Activated CD4-positive, alpha-beta T cell treated with anti-CD3 and anti-CD28 coated beads, Interleukin-2, Interleukin-6, amounts not matched to agents 100 ng/mL and 50 ng/mL, durations not matched to agents 16 hours and 8 hours (primary cell): Measurements from ENCODE around the gene CDH4.

Experiments used
- DNase-seq: peaks from one replicate; pipeline ENCODE4 v3.0.0-alpha.2; 2020

Gene CDH4

GRCh38 chr20:61360940-61361339 lies 108.9 kb downstream of the CDH4 start:
- no peak for DNase-seq

- DNase-seq = no peak
These were observed 109.4 kb downstream of the CDH4 start for GRCh38 chr20:61361501-61361900.

- no peak for DNase-seq
These were observed 112.1 kb downstream of the CDH4 start for GRCh38 chr20:61364147-61364546.

GRCh38 chr20:61366914-61367313 lies 114.9 kb downstream of the CDH4 start:
- DNase-seq = no peak

- no peak for DNase-seq
These were observed 117.9 kb downstream of the CDH4 start for GRCh38 chr20:61369731-61370520.

- no peak for DNase-seq
These were observed 118.8 kb downstream of the CDH4 start for GRCh38 chr20:61370841-61371303.

GRCh38 chr20:61371501-61372136 lies 119.6 kb downstream of the CDH4 start:
- no peak for DNase-seq

- DNase-seq = no peak
These were observed 120.3 kb downstream of the CDH4 start for GRCh38 chr20:61372137-61373054.

GRCh38 chr20:61373055-61373399 lies 121.0 kb downstream of the CDH4 start:
- no peak for DNase-seq

- no peak for DNase-seq
These were observed 122.0 kb downstream of the CDH4 start for GRCh38 chr20:61373956-61374545.

GRCh38 chr20:61376541-61377240 lies 124.6 kb downstream of the CDH4 start:
- DNase-seq = no peak

- no peak for DNase-seq
These were observed 126.8 kb downstream of the CDH4 start for GRCh38 chr20:61378694-61379355.

- DNase-seq = no peak
These were observed 128.0 kb downstream of the CDH4 start for GRCh38 chr20:61379898-61380544.

- DNase-seq = no peak
These were observed 128.5 kb downstream of the CDH4 start for GRCh38 chr20:61380545-61380915.

GRCh38 chr20:61382194-61382593 lies 130.1 kb downstream of the CDH4 start:
- no peak for DNase-seq

GRCh38 chr20:61385296-61385695 lies 133.2 kb downstream of the CDH4 start:
- DNase-seq = no peak

GRCh38 chr20:61385731-61386130 lies 133.7 kb downstream of the CDH4 start:
- no peak for DNase-seq

GRCh38 chr20:61387204-61387953 lies 135.3 kb downstream of the CDH4 start:
- DNase-seq = no peak

- no peak for DNase-seq
These were observed 135.9 kb downstream of the CDH4 start for GRCh38 chr20:61387954-61388348.

GRCh38 chr20:61389077-61389476 lies 137.0 kb downstream of the CDH4 start:
- DNase-seq = no peak

- no peak for DNase-seq
These were observed 139.1 kb downstream of the CDH4 start for GRCh38 chr20:61391185-61391584.
